Dedifferentiated amniotic fluid mesenchymal stem cell (primary cell): ENCODE results near the gene LBR.
A peak's percentile ranks its signal among the peaks of the same experiment; 100 is the strongest.

Source experiments
- DNase-seq: peaks from one replicate; pipeline ENCODE4 v3.0.0-alpha.2; 2016; ENCODE audit errors: extremely low spot score

LBR gene

DNA sequence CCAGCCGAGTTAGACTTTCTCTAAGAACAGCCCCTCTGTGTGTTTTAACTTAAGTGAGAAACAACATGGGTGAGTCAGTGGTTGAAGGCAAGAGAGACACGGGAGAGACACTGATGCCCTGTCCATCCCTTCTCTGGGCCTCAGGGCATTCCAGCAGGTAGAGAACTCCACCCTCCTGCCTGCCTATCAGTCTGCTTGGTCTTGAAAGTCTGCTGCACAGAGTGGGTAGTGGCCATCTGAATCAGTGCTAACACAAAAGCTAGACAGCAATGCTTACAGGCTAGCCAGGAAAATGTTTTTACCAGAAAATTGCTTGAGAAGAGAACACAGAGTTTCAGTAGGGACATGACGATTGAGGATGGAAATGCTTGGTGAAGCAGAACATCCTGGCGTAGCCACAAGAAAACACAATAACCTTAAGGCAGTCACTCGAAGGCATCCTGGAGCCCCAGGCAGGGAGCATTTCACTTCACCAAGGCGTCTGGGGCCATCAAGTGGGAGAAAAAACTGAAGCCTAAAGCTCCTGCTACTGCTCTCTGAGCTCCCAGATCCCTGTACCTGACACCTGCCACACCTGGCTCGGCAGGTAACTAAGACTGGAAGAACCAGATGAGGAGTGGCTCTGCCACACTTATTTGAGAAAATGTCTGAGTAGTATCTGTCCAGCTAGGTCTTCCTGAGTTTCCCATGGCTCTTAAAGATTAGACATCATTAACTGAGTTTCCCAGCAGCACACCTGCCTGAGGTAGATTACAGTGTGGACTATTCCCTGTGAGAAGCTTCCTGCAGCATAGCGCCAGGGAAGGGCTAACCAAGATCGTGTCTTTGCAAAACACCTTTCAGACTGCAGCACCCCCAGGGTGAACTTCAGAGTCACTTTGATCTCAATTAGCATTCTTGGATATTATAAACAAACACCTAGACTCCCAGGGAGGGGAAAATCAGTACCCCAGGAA is 18.1 kb upstream of the LBR start:
- no peak for DNase-seq

DNA sequence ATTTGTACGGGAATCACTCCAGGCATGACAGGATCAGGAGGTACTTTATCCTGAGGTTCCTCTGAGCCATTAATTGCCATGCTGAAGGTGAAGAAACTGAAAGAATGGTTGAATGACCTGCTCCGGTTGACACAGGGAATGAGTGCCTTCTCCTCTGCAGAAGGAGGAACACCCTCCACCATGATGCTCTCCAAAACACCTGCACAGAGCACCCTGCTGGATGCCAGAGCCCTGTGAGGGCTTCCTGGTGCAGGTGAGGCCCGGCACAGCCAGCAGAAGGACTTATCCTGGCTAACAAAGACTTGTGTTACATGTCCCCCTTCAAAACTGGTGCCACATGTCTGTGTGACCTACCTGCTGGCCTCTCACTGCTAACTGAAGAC is 14.3 kb upstream of the LBR start:
- no peak for DNase-seq

DNA sequence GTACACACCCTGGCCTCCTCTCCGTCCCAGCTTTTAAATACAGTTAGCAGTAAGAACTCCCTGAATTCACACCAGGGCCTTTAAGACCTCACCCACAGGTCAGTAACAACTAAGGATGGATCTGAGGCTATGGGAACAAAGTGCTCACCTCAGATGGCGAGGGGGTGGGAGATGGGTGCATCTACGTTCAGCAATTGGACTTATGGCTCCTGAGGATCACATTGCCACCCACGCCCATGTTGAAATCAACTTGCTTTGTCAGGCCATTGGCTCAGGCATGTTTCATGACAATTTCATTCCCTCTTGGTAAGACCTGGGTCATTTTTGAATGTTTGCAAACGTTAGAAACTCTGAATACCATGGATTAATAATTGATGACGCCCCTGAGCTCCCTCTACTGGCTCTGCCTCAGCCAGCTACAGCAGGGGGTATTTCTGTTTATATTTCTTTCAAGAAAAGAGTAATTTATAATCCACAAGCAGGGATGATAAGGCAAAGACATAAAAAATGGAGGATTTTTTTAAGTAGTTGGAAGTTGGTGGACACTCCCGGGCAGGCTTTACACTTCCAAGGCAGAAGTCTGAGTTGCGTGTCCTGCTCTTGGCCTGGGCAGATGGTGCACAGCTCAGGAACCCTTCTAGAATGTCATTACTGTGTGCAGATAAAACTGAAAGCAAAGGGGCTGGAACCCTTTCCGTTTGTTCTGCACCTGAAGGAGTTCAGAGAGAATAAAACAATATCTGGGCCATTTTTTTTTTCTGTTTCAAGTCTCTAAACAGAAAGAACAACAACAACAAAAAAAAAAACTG is 13.7 kb upstream of the LBR start:
- DNase-seq = no peak

DNA sequence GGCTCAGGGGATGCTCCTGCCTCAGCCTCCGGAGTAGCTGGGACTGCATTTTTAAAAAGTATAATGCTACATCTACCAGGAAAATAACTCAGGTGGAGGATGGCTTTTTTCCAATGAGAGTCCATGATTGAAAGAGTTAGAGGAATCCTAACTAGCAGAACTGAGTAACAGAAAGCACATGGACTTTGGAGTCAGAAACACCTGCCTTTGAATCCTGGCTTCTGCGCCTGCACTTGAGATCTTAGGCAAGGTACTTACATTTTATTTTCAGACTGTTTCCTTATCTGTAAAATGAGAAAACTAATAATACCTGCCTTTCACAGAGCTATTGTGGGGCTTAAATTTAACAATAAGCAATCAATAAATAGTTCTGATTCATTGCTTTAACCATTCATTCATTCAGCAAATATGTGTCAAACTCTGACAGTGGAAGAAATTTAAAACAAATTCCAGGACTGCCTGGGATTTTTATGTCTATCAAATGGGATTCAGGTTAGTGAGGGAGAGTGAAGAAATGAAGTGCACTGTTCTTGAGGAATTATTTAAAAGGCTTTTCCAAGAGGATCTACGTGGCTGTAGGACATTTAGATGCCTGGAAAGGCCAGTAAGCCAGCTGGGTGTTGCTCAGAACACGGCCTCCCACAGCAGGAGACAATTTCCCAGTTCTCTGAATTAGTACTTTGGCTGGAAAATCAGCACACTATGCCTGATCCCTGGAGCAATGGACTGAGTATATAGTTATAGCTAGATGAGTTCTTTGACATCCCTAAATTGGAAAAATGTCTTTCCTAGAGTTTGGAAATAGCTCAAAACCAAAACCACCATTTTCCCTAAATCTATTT is 12.8 kb upstream of the LBR start:
- DNase-seq = no peak

DNA sequence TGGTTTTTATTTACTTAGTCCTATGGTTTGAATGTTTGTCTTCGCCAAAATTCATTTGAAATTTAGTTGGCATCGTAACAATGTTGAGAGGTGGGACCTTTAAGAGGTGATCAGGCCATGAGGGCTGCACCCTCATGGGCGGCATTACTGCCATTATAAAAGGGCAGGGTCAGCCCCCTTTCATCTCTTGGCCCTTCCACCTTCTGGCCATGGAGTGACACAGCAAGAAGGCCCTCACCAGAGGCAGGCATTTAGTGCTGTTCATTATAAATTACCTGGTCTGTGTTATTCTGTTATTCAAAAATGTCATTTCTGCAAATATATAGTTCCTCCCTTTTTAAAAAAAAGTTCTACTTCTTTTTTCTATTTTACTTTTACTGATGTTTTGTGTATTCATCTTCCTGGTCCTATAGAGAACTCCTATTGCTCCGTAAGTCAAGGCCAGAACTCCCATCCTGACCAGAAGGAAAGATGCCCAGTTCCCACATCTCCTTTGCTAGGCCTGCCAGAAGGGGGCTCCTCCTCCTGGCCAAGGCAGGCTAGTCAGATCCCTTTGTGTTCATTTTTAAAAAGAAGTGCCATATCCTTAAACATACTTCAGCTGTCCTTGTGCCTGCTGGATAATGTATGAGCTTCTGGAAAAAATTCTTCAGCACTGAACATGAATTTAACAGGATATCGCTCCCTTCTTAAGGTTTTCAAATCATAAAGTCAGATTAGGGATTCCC is 10.0 kb upstream of the LBR start:
- DNase-seq = no peak

DNA sequence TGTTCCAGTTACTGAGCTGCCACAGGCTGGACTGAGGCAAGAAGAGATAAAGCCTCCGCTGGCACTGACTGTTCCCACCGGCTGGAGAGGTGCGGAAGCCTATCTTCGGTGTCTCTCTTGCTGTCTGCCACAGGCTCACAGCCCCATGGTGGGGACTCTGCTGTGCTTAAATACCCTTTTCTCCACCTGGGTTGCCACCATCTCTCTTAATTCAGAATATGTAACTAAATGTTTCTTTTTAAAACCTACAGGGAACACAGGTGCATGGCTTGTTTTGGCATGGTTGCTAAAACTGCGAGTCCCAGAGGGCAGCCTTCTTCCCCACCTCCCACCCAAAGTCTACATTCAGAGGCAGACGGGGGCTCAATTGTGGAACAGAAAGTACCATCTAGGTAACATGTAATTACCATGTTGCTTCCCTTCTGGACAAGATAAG is 8.1 kb upstream of the LBR start:
- no peak for DNase-seq

DNA sequence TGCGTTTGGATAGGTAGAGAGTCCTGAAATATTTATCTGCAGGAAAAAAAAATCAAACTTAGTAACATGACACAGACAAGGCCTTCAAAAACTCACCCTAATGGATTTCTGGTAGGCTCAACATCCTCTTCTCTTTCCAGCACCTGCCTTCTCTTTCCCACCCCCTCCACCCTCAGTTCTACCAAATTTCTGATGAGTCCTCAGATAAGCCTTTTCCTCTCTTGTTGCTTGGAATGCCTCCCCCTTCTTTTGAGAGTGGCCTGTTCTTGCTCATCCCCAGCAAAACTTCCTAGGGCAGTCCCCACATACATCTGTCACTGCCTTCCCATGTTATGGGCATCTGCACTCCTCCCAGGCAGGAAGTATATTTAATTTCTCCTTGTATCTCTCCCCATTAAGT is 7.6 kb upstream of the LBR start:
- no peak for DNase-seq

DNA sequence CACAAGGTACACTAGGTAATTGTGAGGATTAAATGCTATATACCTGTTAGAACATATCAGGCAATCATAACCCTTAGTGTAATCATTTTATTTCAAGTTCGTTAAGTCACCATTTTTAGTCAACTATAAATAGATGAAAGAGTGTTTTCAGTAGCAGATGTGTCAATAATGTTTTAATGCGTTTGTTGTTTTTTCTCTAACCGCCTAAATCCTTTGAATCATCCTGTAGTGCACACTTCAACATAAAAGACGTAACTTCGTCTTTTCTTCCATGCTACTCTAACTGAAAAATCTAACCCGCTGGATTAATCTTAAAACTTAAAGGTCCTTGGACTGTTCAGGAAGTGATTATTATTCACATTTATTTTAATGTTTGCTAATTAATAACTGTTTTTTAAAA is 7.2 kb upstream of the LBR start:
- DNase-seq = no peak

DNA sequence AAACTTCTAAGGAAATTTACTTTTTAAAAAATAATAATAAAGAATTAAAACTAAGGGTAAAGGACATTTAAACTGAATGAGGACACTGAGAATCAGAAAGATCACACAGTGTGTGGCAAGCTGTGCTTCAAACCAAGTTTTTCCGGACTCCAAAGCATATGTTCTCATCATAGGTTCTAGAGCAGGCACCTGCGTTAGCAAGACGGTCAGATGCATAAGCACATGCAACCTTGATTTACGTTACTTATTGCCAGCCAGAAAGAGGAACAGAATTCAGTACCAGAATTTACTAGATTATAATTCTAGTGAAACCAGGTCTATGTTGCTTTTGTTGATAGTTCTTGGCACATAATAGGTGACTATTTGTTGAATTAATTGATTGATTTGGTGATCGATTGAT is 6.2 kb upstream of the LBR start:
- no peak for DNase-seq

DNA sequence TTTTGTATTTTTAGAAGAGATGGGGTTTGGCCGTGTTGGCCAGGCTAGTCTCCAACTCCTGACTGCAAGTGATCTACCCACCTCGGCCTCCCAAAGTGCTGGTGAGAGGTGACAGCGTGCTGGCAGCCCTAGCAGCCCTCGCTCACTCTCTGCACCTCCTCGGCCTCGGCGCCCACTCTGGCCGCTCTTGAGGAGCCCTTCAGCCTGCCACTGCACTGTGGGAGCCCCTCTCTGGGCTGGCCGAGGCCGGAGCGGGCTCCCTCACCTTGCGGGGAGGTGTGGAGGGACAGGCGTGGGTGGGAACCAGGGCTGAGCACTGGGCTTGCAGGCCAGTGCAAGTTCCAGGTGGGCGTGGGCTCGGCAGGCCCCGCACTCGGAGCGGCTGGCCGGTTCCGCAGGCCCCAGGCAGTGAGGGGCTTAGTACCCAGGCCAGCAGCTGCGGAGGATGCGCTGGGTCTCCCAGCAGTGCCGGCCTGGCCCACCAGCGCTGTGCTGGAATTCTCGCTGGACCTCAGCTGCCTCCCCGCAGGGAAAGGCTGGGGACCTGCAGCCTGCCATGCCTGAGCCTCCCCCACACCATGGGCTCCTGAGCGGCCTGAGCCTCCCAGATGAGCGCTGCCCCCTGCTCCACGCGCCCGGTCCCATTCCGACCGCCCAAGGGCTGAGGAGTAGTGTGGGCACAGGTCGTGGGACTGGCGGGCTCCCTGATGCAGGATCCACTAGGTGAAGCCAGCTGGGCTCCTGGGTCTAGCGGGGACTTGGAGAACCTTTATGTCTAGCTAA is 3.4 kb upstream of the LBR start:
- DNase-seq = no peak

DNA sequence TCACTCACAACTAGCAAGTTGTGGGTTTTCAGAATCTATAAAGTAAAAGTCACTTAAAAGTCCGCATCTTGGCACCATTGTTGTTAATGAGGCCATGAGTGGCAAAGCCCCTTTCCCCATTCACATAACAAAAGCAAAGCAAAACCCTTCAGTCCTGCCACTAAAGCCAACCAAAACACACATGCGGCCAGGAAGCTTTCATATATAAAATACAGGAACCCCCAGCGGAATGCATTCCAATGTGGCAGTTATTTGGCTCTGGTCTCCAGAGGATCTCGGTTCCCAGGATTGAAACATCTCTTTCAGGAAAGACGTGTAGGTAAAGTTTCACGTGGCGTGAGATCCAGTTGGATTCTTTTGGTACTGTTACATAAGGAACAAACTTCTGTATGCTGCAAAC is 2.5 kb upstream of the LBR start:
- DNase-seq = no peak

DNA sequence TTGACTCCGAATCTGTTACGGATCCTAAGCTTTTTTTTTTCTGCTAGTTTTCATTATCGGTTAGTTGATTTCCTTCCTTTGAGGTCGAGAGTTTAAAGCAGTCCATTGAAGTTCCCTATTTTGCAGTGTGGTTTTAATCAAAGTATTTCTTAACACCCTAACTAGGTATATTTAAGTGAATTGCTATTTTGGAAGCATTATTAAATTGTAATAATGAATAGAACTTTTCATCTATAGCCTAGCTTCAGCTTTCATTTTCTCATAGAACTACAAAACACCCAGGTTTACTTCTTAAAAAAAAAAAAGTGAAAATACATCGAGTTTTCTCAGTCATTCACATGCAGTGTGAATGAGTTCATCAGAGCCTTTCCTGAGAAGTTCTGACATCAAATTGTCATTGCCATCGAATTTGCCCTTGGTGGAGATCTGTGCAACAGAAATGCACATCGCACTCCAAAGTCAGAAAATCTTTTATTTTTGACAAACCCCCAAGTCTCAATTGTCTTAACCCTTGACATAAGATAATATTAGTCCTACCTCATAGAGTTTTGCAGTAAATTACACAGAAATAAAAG is 1.1 kb upstream of the LBR start:
- DNase-seq = no peak

DNA sequence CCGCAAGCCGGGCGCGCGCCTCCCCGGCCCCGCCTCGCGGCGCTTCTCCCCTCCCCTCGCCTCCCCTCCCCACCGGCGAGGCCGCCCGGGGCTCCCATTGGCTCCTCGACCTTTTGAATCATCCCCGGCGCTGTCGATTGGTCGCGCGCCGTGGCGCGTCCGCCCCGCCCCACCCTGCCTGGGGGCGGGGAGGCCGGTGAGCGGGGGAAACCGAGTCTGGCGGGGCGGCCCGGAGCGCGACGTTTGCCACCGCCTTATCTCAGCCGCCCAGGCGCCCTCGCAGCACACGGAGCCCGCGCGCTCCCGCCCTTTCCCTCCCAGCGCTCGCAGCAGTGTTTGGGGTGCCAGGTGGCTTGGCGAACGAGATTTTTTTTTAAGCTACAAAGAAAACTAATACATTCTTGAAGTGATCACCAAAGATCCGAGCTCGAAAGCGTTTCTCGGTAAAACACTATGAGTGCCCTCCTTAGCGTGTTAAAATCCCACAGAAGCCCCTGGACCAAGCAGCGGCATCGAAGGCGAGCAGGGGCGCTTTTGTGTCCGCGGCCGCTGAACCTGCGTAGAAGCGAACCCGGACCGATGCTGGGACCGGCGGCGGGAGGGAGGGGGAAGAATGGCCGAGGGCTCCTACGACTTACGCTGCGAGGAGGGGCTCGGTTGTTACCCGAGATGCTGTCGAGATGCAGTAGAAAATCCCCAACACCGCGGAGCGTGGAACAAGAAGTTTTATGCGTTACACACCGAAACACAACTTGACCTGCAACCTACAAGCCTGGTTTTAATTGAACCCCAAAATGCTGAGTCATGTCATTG is 436 bp upstream of the LBR start:
- peak; percentile 84 for DNase-seq

DNA sequence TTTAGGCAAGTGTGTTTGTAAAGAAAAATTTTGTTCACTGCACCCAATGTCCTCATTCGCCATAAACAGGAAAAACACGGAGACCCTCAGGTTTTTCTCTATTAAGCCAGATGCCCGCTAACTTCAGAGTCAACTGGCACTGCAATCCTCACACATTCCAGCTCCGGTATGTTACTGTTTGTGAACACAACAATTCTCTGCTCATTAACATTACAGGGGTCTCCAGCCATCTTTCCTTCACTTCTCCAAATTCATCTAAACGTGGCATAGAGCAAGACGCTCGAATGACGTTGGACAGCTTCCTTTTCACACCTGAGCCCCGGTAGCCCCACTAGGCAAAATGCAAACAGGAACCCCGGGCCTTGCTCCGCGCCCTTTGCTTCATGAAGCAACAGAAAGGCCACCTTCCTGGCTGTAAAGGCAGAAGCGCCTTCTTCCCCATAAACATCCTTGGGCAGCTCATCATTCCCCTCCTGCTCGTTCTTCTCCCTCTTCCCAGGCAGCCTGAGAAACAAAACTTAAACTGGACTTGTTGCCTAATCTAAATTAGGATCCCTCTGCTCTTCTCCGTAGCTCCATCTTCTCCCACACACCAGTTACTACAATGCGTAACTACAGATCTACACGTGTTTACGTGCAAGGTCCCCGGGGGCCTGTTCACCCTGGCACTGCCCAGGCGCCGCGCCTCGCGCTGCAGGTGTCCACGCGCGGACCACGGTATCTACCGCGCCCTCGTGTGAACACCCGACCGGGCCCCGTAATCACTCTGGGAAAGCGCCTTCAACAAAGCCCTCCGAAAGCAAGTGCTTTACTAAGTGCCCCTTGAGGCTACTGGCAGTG is 1.2 kb downstream of the LBR start:
- no peak for DNase-seq

DNA sequence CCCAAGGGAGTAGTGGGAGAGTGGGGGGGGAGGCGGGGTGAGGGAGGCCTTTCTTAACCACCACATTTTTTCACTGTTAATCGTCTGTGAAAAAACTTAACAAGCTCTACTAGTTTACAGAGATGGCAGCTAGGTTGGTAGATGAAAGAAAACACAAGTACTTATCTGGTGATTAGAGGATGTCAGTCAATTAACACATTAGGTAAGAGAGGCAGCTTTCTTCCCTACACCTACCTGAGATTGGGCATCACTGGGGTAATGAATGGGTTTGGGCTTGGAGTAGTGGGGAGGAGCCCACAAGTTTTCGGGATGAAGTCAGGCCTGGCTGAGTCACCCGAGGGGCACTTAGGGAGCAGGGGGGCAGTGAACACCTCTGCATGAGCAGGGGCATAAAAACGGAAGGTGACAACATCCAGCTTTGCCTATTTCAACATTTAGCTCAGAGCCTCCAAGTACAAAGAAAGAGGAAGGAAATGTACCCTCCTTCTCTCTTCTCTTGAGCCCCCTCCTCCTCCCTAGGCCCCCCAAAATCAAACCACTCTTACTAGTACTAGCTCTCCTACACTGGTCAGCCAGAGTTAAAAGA is 2.5 kb downstream of the LBR start:
- no peak for DNase-seq

DNA sequence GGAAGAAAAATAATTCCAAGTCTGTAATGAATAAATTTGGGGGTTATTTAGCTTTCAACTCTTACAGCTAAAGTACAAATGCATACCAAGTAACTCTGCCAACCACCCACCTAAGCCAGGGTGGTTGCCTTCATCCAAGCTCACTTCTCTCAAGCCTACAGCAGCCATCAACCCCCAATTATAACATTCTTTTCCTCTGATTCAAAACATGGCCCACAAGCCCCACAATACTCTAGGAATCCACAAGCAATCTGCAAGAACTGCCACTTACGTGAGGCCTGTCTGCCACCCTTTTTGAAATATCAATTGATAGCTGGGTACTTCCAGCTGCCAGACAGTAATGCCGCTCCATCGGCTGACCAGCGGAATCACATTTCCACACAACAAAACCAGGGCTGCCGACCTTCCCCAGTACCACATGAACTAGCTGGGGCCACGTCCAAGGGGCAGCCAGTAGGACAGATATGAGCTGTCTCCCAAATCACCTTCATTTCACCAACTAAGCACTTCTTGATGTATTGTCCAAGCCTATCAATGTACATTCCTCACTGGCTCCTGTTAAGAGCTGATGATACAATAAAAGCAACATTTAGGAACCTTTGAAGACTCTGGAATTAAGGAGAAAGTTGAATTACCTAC is 3.2 kb downstream of the LBR start:
- no peak for DNase-seq

DNA sequence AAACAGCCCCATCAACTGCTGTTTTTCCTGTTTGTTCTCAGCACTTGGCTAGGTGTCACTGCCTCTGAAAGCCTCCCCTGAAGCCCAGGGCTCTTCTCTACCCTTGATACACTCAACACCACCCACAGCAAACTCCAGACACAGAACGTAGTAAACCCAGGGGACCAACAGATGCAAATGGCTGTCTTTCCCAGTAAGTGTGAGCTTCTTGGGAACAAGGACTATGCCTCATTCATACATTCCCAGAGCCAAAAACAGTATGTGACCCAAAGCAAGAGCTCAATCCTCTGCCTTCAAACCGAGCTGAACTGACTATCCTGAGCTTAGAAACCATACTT is 4.4 kb downstream of the LBR start:
- no peak for DNase-seq
